ENCODE data around the gene OPCML. TPM values are rescaled to one million over a fixed set of nuclear protein-coding genes. Genes with fewer than 3 reads are reported as not detected.

Gene OPCML
- total RNA-seq, 5 donors from 2014 or later (not counting 1 experiment from before 2014, with no cell fraction given) = not detected

DNA sequence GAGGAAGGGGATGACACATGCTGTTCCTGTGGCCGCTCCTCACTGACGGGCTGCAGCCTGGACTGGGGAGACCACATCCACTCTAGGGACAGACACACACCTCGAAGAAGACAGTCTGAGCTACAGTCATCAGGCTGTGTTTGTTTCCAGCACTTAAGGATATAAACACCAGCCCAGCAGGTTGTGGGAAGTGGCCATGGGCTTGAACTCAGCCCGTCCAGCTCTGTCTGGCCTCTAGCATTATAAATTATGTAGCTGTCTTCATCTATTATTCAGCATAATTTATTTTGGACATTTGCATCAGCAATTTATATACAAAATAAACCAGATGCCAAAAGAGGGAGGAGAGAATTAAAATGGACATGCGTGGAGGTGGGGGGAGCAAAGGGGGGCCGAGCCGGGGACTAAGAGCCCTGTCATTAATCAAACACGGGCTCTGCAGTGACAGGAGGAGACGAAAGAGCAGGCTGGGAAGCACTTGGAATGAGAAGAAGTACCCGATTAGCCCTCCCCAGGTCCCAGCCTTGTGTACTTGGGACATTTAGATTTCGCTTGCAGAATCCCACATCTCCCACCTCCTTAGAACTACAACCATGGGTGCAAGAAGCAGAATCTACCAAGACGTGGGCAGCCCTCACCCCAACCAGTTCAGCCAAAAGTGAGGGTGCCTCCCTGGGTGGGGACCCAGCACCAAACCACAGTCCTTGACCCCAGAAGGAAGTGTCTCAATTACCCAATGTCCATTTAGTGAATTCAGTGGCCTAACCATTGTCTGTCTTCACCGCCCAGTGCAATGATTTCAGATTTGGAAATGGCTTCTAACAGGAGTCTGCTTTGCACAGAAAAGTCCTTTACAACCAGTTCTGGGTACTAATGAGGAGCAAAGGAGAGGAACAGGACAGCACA, 309.6 kb downstream of the OPCML start:
- CTCF ChIA-PET = no interaction called here
- Mint-ChIP-seq H3K9me3 (peaks cover 0 to under 1% (median 0%) of the 10 kb centered on the region in 3 donors), H3K4me3 (no peak overlapping the region), H3K36me3 (no peaks in the 10 kb centered on the region), H3K27me3 (peaks cover 4 to 6% of the 10 kb centered on the region in 2 donors), H3K4me1 (no peaks in the 10 kb centered on the region), H3K27ac (no peak overlapping the region)
- WGBS (ENCODE audit: insufficient coverage) = 44% methylated on average over 9 of the region's 13 CpGs
- POLR2A ChIA-PET = no interaction called here
- H3K36me3 ChIP-seq (ENCODE audit: control insufficient read depth in 2 of 2, extremely low read depth in 1 of 2, insufficient read depth in 1 of 2, low read length in 1 of 2) = no peaks in the 10 kb centered on the region
- H3K4me3 ChIP-seq (ENCODE audit: control insufficient read depth in 1 of 2, extremely low read depth in 1 of 2, low read length in 1 of 2) = no peak overlapping the region
- ATAC-seq (replicated peaks in 1 of 4) = no peak
- H3K27ac ChIP-seq (ENCODE audit: low read length) = no peak overlapping the region
- no peaks in the 10 kb centered on the region for H3K4me1 ChIP-seq (ENCODE audit: control insufficient read depth in 1 of 2, extremely low read depth in 1 of 2, insufficient read depth in 2 of 2, low read length in 2 of 2)
- DNase-seq = no peak
- H3K9me3 ChIP-seq = no peaks in the 10 kb centered on the region
- peaks cover 0 to 5% of the 10 kb centered on the region in 2 experiments for H3K27me3 ChIP-seq (replicated peaks in 1 of 2; ENCODE audit: control insufficient read depth in 2 of 2, extremely low read depth in 1 of 2, insufficient read depth in 2 of 2, low read length in 1 of 2)

DNA sequence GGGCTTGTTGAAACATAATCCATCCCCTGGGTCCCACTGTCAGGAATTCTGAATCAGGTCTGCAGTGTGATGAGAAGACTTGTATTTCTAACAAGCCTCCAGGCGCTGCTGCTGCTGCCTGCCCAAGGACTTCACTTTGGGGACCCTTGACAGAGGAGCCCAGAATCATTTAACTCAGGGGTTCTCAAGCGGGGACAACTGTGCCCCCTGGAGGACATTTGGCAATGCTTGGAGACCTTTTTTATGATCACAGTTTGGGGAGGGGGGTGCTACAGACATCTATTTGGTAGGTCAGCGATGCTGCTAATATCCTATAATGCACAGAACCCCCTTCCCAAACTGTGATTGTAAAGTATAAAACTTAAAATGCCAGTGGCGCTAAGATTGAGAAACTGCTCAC, 312.8 kb downstream of the OPCML start:
- ATAC-seq (replicated peaks in 1 of 4) (no peak), DNase-seq (no peak)
- 100% methylated on average over 1 of the region's 4 CpGs for WGBS (ENCODE audit: insufficient coverage)
- ChIA-PET CTCF (no interaction called here), POLR2A (no interaction called here)
- H3K4me3 Mint-ChIP-seq = no peak overlapping the region
- Histone ChIP-seq H3K36me3 (ENCODE audit: control insufficient read depth in 2 of 2, extremely low read depth in 1 of 2, insufficient read depth in 1 of 2, low read length in 1 of 2) (no peaks in the 10 kb centered on the region), H3K9me3 (no peaks in the 10 kb centered on the region), H3K4me1 (ENCODE audit: control insufficient read depth in 1 of 2, extremely low read depth in 1 of 2, insufficient read depth in 2 of 2, low read length in 2 of 2) (no peaks in the 10 kb centered on the region), H3K27me3 (replicated peaks in 1 of 2; ENCODE audit: control insufficient read depth in 2 of 2, extremely low read depth in 1 of 2, insufficient read depth in 2 of 2, low read length in 1 of 2) (peaks cover 0 to 12% of the 10 kb centered on the region in 2 experiments), H3K4me3 (ENCODE audit: control insufficient read depth in 1 of 2, extremely low read depth in 1 of 2, low read length in 1 of 2) (no peak overlapping the region), H3K27ac (ENCODE audit: low read length) (no peak overlapping the region)
- no peak overlapping the region for H3K27ac Mint-ChIP-seq
- no peaks in the 10 kb centered on the region for H3K36me3 Mint-ChIP-seq
- H3K4me1 Mint-ChIP-seq = no peaks in the 10 kb centered on the region
- peaks cover 0 to 6% (median 0%) of the 10 kb centered on the region in 3 donors for H3K9me3 Mint-ChIP-seq
- peaks cover 8 to 15% of the 10 kb centered on the region in 2 donors for H3K27me3 Mint-ChIP-seq

DNA sequence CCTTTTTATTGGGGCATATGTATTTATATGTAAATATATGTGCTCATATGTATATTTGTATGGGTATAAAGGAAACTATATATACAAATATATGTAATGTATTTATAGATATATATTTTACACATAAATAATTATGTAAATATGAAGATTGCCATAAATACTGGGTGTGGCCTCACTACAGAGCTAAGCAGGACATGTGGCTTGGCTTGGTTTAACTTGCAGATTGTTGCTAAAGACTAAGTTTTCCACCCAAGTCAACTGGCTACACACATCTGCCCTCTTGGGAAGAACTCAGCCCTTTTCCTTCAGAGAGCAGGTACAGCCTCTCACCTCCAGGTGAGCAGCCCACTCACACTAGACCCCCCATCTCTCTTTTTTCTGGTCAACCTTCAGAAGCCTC, 315.5 kb downstream of the OPCML start:
- peaks cover 0 to 12% of the 10 kb centered on the region in 2 experiments for H3K27me3 ChIP-seq (replicated peaks in 1 of 2; ENCODE audit: control insufficient read depth in 2 of 2, extremely low read depth in 1 of 2, insufficient read depth in 2 of 2, low read length in 1 of 2)
- no peaks in the 10 kb centered on the region for H3K36me3 ChIP-seq (ENCODE audit: control insufficient read depth in 2 of 2, extremely low read depth in 1 of 2, insufficient read depth in 1 of 2, low read length in 1 of 2)
- H3K4me3 ChIP-seq (ENCODE audit: control insufficient read depth in 1 of 2, extremely low read depth in 1 of 2, low read length in 1 of 2) = no peak overlapping the region
- H3K9me3 Mint-ChIP-seq = peaks cover 0 to 6% (median 0%) of the 10 kb centered on the region in 3 donors
- ATAC-seq (replicated peaks in 1 of 4) (no peak), DNase-seq (no peak)
- peaks cover 8 to 15% of the 10 kb centered on the region in 2 donors for H3K27me3 Mint-ChIP-seq
- ChIA-PET CTCF (no interaction called here), POLR2A (interaction anchor here in 1 of 2 donors (0.7 kb wide), 1 partner anchor 9 kb away, joined by 3 read pairs; no protein-coding TSS in a partner anchor)
- H3K4me1 Mint-ChIP-seq = no peaks in the 10 kb centered on the region
- no peaks in the 10 kb centered on the region for H3K4me1 ChIP-seq (ENCODE audit: control insufficient read depth in 1 of 2, extremely low read depth in 1 of 2, insufficient read depth in 2 of 2, low read length in 2 of 2)
- H3K27ac ChIP-seq (ENCODE audit: low read length) = no peak overlapping the region
- H3K36me3 Mint-ChIP-seq = no peaks in the 10 kb centered on the region
- no peaks in the 10 kb centered on the region for H3K9me3 ChIP-seq
- H3K4me3 Mint-ChIP-seq = no peak overlapping the region
- H3K27ac Mint-ChIP-seq = no peak overlapping the region

DNA sequence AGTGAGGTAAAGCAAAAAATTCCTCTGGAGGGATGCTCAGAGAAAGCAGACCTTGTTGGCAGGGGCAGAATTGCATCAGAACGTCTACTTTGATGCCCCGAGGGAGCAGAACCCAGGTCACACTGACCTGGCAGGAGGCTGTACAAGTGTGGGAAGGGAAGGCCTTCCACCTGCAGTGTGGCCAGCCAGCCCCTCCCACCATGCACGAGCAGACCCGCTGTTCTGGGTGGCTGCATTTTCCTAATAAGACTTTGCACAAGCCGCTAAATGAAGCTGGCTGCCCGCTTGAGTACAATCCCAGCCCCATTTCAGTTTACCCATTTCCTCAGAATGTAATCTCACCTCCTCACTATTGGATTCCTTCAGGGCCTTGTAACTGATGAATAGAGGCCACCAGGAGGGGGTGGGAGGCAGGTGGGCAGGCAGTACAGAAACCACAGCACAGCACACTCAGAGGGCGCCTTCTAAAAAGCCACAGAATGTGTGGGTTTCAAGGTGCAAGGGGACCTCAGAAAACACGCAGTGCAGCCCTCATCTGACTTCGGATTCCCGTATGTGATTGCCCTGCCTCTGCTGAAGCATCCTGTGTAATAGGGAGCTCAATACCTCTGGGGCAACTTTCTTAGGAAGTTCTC, 316.6 kb downstream of the OPCML start:
- Histone ChIP-seq H3K4me1 (ENCODE audit: control insufficient read depth in 1 of 2, extremely low read depth in 1 of 2, insufficient read depth in 2 of 2, low read length in 2 of 2) (no peaks in the 10 kb centered on the region), H3K4me3 (ENCODE audit: control insufficient read depth in 1 of 2, extremely low read depth in 1 of 2, low read length in 1 of 2) (no peak overlapping the region), H3K36me3 (ENCODE audit: control insufficient read depth in 2 of 2, extremely low read depth in 1 of 2, insufficient read depth in 1 of 2, low read length in 1 of 2) (no peaks in the 10 kb centered on the region), H3K27ac (ENCODE audit: low read length) (no peak overlapping the region), H3K9me3 (no peaks in the 10 kb centered on the region), H3K27me3 (replicated peaks in 1 of 2; ENCODE audit: control insufficient read depth in 2 of 2, extremely low read depth in 1 of 2, insufficient read depth in 2 of 2, low read length in 1 of 2) (peaks cover 0 to 12% of the 10 kb centered on the region in 2 experiments)
- H3K27me3 Mint-ChIP-seq = peaks cover 8 to 15% of the 10 kb centered on the region in 2 donors
- ATAC-seq (replicated peaks in 1 of 4) (no peak), DNase-seq (no peak)
- 65% methylated on average over 8 of the region's 10 CpGs for WGBS (ENCODE audit: insufficient coverage)
- ChIA-PET POLR2A (interaction anchor here in 1 of 2 donors (0.6 kb wide), 1 partner anchor 1321 kb away, joined by 3 read pairs; no protein-coding TSS in a partner anchor), CTCF (no interaction called here)
- H3K36me3 Mint-ChIP-seq = no peaks in the 10 kb centered on the region
- H3K27ac Mint-ChIP-seq = no peak overlapping the region
- no peak overlapping the region for H3K4me3 Mint-ChIP-seq
- H3K9me3 Mint-ChIP-seq = peaks cover 0 to 6% (median 0%) of the 10 kb centered on the region in 3 donors
- no peaks in the 10 kb centered on the region for H3K4me1 Mint-ChIP-seq

DNA sequence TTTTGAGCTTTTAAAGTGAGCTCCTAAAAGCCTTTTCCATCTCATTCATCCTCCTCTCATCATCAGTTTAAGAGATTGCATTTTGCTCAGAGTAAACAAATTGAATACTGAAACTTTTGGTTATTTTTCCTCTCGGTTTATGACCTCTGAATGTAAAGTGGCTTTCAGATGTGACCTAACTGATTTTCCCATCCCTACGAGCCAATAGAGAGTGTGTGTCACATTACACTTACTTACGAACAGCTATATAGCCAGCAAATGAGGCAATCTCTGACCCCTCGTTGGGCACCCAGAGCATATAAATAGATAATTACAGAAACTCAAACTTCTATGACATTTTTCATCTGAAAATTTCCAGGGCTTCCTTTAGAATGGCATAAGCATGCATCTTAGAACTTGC, 317.7 kb downstream of the OPCML start:
- ATAC-seq (replicated peaks in 1 of 4) (no peak), DNase-seq (no peak)
- Mint-ChIP-seq H3K4me3 (no peak overlapping the region), H3K4me1 (no peaks in the 10 kb centered on the region), H3K27ac (no peak overlapping the region), H3K9me3 (peaks cover 0 to 6% (median 0%) of the 10 kb centered on the region in 3 donors), H3K36me3 (no peaks in the 10 kb centered on the region), H3K27me3 (peaks cover 8 to 15% of the 10 kb centered on the region in 2 donors)
- Histone ChIP-seq H3K4me3 (ENCODE audit: control insufficient read depth in 1 of 2, extremely low read depth in 1 of 2, low read length in 1 of 2) (no peak overlapping the region), H3K36me3 (ENCODE audit: control insufficient read depth in 2 of 2, extremely low read depth in 1 of 2, insufficient read depth in 1 of 2, low read length in 1 of 2) (no peaks in the 10 kb centered on the region), H3K9me3 (no peaks in the 10 kb centered on the region), H3K27me3 (replicated peaks in 1 of 2; ENCODE audit: control insufficient read depth in 2 of 2, extremely low read depth in 1 of 2, insufficient read depth in 2 of 2, low read length in 1 of 2) (peaks cover 0 to 12% of the 10 kb centered on the region in 2 experiments), H3K27ac (ENCODE audit: low read length) (no peak overlapping the region), H3K4me1 (ENCODE audit: control insufficient read depth in 1 of 2, extremely low read depth in 1 of 2, insufficient read depth in 2 of 2, low read length in 2 of 2) (no peaks in the 10 kb centered on the region)
- CTCF ChIA-PET = no interaction called here
- POLR2A ChIA-PET = no interaction called here
- 73% methylated on average over 2 of the region's 4 CpGs for WGBS (ENCODE audit: insufficient coverage)

DNA sequence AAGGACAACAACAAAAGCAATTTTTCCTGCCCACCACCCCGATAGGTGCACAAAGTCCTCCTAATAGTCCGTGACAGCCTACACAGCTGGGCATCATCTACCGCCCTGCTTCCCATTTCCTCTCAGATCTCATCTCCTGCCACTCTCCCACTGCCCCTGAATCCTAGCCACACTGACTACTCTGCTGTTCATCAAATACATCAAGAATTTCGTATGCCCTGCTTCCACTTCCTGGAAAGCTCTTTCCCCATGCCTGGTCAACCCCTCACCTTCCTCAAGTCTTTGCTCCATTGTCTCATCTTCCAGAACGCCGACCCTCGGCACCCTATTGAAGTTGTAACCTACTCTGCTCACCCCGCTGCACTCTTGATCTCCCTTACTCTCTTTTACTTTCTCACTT, 320.1 kb downstream of the OPCML start:
- CTCF ChIA-PET = no interaction called here
- no peaks in the 10 kb centered on the region for H3K36me3 ChIP-seq (ENCODE audit: control insufficient read depth in 2 of 2, extremely low read depth in 1 of 2, insufficient read depth in 1 of 2, low read length in 1 of 2)
- H3K9me3 Mint-ChIP-seq = peaks cover 0 to 4% (median 3%) of the 10 kb centered on the region in 3 donors
- POLR2A ChIA-PET = no interaction called here
- peaks cover 0 to 8% of the 10 kb centered on the region in 2 experiments for H3K27me3 ChIP-seq (replicated peaks in 1 of 2; ENCODE audit: control insufficient read depth in 2 of 2, extremely low read depth in 1 of 2, insufficient read depth in 2 of 2, low read length in 1 of 2)
- H3K4me1 Mint-ChIP-seq = no peaks in the 10 kb centered on the region
- DNase-seq = no peak
- 82% methylated on average over 8 of the region's 8 CpGs for WGBS (ENCODE audit: insufficient coverage)
- H3K4me1 ChIP-seq (ENCODE audit: control insufficient read depth in 1 of 2, extremely low read depth in 1 of 2, insufficient read depth in 2 of 2, low read length in 2 of 2) = no peaks in the 10 kb centered on the region
- no peak for ATAC-seq (replicated peaks in 1 of 4)
- H3K27ac Mint-ChIP-seq = no peak overlapping the region
- no peaks in the 10 kb centered on the region for H3K36me3 Mint-ChIP-seq
- no peak overlapping the region for H3K27ac ChIP-seq (ENCODE audit: low read length)
- H3K4me3 ChIP-seq (ENCODE audit: control insufficient read depth in 1 of 2, extremely low read depth in 1 of 2, low read length in 1 of 2) = no peak overlapping the region
- H3K4me3 Mint-ChIP-seq = no peak overlapping the region
- no peaks in the 10 kb centered on the region for H3K9me3 ChIP-seq
- peaks cover 2 to 8% of the 10 kb centered on the region in 2 donors for H3K27me3 Mint-ChIP-seq
